ENCODE data around the gene SAMD8.
"Not testable (repeated sequence)": the region's sequence is repeated elsewhere in the genome, so short reads cannot be mapped to it uniquely, and the experiment has no call there.

SAMD8 gene

DNA sequence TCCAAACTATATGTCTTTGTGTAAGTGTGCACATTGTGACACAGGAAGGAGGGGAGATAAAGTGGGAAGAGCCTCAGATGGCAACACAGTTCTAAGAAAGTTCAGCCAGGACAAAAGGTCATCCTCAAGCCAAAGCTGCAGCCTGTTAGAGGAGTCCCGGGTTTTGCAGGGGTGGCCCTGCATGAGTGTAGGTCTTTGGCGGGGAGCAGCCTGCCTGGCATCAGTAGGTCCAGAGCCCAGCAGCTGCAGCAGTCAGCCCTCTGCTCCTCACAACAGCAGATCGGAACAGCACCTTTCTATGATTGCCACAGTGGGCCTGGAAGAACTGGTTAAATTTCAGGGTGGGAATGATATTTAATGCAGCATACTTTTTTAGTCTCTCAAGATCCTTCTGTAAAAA, 85.6 kb downstream of the SAMD8 start:
- DNase-seq = no peak

DNA sequence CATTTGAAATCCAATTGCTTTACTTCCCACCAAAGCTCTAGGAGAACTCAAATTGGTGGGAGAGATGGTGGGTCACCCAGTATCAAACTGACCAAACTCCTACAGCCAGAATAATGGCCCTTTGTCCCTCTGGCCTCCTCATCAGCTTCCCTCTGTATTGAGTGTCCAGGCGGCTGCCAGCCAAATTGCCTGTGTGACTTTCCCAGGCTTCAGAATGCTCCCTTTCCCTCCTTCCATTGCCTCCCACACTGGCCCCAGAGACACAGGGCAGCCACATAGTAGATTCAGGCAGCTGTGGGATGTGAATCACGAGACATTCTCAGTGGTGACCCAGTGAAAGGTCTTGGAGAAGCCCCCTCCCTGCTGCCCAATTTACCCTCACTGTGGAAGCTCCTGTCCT, 86.5 kb downstream of the SAMD8 start:
- DNase-seq = no peak

DNA sequence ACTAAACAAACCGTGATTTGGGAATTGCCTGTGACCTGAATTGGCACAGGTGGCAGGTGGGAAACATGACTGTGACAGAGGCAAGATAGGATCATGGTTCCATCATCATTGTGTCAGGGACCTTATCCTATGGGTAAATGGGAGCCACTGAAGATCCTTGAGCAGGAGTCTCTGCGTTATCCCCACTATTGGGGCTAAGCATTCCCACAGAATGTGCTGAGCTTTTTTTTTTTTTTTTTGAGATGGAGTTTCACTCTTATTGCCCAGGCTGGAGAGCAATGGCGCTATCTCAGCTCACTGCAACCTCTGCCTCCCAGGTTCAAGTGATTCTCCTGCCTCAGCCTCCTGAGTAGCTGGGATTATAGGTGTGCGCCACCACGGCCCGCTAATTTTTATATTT, 88.5 kb downstream of the SAMD8 start:
- DNase-seq = not testable (repeated sequence)

DNA sequence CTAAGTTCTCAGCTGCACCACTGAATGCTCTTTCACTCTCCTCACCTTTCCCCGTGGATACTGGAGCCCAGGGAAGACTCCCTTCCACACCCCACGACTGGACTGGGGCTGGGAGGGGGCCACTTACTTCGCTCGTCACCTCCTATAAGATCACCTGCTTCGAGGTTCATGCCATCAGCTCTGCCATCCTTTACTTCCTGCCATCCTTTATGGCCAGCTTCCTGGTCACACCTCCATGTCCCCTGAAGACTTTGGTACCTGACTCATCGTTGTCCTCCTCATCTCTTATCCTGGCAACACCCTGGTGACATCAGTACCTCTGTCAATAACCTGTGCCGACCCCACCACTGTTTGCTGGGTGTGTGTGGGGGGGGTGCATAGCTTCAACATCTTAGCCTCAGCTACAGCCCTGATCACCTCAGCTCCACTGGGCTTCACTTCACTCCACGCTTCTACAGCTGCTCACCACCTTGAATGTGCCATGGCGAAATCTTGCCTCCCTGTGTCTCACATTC, 90.4 kb downstream of the SAMD8 start:
- no peak for DNase-seq

DNA sequence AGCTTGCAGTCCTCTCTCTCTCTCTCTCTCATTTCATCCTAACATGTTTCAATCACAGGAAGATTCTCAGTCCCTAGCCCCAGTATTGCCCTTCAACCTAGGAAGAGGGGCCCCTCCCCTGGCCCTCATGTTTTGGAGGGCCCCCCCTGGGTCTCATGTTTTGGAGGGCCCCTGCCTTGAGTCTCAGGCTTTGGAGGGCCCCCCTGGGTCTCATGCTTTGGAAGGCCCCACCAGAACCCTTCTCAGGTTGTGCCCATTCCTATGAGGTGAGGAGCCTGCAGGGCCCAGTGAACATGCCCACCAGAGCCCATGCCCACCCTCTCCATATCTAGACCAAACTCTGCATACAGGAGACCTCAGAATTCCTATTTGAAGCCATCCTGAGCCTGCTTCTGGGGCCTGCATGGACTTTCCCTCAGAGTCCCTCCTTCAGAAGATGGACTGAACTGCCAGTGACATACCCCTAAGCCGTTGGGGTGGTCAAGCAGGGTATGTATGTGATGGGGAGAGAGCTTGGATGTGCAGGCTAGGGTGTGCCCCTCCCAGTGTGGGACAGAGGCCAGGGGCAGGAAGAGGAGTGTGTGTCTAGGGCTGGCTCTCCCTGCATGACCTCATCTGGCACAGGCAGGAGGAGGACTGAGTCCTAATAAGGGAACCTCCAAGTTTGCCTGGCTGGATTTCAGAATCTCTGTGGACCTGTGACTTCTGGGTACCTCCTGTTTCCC, 91.0 kb downstream of the SAMD8 start:
- DNase-seq = no peak

DNA sequence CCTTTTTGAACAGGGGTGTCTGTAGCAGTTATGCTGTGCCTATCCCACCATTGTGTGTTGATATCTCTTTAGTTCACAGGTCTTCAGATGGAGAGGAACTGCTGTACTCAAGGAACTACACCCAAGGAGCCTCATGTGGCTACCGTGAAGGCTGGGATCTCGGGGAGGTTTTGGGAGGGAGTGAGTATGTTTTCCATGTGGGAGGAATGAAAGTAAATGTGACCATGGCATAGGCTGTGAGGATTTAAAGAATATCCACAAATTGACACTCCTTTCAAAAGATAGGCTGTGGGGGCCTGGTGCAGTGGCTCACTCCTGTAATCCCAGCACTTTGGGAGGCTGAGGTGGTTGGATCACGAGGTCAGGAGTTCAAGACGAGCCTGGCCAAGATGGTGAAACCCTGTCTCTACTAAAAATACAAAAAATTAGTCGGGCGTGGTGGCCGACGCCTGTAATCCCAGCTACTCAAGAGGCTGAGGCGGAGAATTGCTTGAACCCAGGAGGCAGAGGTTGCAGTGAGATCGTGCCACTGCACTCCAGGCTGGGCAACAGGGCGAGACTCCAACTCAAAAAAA, 91.7 kb downstream of the SAMD8 start:
- DNase-seq = not testable (repeated sequence)

DNA sequence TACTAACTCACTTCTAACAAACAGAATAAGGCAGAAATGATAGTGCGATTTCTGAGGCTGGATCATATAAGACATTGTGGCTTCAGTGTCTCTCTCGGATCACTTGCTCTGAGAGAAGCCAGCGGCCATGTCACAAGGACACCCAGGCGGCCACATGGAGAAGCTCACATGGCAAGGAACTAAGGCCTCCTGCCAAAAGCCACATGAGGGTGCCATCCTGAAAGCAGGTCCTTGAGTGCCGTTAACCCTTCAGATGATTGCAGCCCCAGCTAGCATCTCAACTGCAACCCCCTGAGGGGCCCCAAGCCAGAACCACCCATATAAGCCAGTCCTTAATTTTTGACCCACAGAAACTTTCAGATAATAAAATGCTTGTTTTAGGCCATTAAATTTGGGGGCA, 92.3 kb downstream of the SAMD8 start:
- DNase-seq = no peak

DNA sequence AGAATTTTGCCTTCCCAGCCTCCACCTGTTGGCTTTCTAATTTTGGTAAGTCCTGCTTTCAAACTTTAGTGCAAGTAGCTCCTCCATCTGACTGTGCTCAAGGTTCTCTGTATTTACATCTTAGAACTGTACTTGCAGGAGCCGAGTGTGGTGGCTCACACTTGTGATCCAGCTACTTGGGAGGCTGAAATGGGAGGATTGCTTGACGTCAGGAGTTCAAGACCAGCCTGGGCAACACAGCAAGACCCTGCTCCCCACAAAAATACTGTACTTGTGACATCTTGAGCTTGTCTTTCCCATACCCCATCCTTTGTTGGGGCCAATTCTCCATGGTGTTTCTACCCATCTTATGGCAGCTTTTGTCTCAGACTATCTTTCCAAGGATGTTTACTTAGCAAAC, 94.5 kb downstream of the SAMD8 start:
- no peak for DNase-seq

DNA sequence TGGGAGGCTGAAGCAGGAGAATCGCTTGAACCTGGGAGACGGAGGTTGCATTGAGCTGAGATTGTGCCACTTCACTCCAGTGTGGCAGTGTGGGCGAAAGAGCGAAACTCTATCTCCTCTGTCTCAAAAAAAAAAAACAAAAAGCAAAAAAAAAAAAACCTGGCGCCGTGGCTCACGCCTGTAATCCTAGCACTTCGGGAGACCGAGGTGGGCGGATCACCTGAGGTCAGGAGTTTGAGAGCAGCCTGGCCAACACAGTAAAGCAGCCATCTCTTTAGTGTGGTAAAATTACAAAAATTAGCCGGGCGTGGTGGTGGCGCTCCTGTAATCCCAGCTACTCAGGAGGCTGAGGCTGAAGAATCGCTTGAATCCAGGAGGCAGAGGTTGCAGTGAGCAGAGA, 95.2 kb downstream of the SAMD8 start:
- not testable (repeated sequence) for DNase-seq

DNA sequence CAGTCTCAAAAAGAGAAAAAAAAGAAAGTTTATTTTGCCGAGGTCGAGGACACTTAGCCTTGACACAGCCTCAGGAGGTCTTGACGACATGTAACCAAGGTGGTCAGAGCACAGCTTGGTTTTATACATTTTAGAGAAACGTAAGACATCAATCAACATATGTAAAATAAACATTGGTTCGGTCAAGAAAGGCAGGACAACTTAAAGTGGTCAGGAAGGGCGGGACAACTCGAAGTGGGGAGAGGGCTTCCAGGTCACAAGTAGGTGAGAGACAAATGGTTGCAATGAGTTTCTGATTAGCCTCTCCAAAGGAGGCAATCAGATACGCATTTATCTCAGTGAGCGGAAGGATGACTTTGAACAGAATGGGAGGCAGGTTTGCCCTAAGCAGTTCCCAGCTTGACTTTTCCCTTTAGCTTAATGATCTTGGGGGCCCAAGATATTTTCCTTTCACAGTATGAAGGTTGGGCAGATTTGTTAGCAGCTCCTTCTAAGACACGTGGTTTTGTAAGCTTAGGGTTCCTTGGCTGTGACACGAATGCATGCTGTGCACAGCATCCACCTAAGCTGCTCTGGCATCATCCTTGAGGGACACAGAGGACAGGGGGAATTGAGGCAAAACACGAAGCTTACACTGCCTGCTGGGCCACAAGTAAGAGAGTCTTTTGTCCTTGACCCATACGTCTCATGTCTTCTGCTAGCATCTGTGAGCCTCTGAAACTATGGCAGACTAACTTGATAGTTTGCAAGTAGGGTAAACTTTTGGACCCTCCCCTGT, 95.8 kb downstream of the SAMD8 start:
- DNase-seq = no peak

DNA sequence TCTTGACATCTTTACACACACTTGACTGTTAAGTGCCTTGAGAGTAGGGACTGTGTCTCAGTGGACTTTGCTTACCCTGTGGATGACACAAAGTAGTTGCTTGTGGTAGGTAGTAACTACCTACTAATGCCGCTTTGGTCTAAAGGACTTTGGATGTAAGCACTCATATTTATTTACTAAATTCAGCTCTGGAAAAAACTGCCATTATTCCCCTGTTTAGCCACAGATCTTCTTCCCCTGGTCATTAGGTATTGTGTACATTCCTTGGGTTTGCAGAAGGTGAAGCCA, 96.3 kb downstream of the SAMD8 start:
- no peak for DNase-seq

DNA sequence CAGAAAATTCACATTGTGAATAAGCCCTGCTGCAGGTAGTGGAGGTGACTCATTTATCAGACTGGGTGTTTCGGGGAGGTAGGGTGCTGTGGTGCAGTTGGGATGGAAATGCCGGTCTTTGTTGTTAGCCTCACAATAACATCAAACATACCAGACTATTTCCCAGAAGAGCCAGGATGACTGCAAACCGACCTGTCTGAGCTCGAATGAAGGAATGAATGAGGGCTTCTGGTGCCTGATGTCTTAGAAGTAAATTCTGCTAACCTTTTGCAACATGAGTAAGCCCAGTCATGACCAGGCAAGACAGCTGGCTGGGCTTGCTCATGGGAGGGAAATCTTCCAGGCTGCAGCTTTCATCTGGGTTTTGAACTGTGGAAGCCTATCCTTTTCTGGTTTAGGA, 96.7 kb downstream of the SAMD8 start:
- no peak for DNase-seq

DNA sequence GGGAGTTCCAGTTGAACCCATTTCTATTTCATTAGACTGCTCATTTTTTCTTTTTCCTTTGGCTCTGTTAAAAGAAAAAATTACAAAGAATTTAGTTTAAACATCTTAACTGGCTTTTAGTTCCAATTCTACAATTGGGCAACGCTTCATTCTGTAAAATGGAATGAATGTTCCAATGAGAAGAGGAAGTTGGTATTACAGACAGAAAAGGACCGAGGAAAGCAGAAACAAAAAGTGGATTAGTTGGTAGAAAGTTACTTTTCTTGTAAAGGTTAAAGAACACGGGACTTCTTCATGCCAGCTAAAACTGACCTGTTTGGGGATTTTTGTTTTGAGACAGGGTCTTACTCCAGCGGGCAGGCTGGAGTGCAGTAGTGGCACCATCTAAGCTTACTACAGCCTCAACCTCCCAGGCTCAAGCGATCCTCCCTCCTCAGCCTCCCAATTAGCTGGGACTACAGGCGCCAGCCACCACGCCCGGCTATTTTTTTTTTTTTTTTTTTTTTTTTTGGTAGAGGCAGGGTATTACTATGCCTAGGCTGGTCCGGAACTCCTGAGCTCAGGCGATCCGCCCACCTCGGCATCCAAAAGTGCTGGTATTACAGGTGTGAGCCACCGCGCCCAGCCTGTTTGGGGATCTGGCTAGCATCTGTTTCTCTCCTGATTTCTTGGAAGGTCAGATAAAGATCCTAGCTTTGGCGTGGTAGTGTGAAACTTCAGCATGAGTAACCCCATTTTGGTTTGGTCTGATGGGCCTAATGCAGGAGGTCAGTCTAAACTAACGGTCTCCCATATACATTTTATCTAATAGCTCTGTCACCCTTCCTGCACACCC, 97.8 kb downstream of the SAMD8 start:
- DNase-seq = no peak

DNA sequence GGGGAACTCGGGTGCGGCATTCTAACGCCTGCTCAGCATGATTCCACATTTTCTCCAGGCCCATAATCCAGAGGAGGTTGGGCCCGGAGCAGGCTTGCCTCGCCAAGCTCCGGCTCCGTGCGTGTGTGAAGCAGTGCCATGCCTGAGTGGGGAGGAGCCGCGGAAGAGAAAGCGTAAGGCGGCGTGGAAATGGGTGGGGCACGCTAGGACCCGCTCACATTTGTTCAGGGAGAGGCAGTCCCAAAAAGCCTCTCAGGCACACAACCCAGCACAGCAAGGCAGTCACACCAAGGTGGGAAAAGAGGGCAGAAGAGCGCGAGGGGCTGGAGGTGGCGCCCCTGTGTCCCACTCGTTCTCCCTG, 98.4 kb downstream of the SAMD8 start:
- DNase-seq = peak; percentile 32 to 69

DNA sequence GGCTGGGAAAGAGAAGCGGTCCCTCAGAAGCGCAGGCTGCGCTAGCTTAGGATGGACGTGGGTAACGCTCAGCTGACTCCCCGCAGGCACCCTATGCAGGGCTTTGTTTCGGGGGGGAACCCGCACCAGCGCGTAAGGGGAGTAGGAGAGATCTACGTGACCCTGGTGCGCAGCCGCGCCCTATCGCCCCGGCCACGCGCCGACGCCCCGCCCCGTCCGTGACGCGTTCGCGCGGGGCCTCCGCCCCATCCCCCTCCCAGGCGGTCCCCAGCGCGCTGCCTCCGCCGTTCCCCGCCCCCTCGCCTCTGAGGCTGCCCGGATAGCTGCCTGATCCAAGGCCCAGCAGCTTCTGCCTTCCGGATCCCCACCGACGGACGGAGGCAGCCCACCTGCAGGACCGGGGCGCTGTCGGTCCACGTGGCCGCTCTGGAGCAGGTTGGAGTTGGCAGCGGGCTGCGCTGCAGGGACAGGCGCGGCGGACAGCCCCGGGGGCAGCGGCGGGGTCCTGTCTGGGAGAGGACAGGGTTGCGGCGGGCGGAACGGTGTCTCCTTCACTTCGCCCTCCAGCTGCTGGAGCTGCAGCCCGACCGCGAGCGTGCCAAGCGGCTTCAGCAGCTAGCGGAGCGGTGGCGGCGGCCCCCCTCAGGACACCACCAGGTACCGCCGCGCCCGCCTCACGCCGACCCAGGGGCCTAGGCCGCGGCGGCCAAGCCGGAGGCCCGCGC, 99.0 kb downstream of the SAMD8 start, which contains the start of gene VDAC2:
Gene VDAC2, plus strand, starts transcription at position 515 of the 725 bp plus-strand sequence. CDS start 363 bp downstream, outside the sequence.
- DNase-seq = peak; percentile 77 to 87

DNA sequence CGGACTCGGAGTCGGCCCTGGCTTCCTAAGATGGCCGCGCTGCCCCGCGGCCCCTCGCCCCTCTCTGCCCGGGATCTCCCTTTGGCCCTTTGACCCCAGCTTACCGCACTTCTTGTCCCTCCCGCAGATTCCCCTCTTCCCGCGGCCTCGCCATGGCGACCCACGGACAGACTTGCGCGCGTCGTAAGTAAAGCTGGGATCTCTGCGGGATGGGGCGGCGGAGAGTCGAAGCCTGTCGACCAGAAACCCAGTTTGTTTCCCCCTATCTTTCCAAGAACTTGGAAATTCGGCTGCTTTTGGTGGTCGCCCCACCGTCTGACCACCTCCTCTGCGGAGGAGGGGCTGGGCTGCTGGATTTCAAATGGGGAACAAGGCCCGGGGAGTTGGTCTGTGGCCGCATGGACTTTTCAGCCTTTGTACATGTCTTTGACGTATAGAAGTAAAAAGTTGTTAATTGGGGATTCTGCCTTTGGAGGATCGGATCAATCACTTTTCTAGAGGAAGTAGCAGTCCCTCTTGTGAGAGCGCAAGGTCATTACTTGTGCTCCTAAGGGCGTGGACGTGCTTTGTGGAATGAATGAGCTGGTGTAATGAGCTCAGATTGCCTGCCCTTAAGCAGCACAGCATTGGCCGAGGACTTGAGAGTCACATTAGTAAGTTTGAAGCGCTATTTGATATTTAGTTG, 99.7 kb downstream of the SAMD8 start:
- DNase-seq = peak in 1 of 2 experiments; percentile 10

DNA sequence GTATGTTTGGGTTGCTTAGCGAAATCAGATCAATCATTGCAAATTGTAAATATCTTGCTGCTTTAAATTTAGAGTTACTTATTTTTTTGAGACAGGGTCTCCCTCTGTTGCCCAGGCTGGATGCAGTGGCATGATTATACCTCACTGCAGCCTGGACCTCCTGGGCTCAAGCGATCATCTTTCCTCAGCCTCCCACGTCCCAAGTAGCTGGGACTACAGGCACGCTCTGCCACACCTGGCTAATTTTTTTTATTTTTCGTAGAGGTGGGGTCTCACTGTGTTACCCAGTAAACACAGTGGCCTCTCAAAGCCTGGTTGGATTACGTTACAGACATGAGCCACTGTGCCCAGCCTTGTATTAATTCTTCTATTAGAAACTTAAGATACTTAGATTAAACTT, 100.9 kb downstream of the SAMD8 start:
- no peak for DNase-seq

DNA sequence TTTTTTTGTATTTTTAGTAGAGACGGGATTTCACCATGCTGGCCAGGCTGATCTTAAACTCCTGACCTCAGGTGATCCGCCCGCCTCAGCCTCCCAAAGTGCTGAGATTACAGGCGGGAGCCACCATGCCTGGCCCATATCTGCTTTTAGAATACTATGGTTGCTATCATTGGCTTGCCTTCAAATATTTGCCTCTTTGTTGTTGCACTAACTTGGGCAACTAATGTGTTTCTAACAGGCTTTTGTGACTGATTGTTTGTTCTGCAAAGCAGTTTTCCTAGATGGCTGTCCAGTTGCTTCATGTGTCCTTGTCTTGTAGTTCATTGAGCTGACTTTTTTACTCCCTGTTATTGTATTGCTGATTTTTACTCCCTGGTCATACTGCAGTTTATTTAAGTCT, 108.8 kb downstream of the SAMD8 start:
- DNase-seq = no peak

DNA sequence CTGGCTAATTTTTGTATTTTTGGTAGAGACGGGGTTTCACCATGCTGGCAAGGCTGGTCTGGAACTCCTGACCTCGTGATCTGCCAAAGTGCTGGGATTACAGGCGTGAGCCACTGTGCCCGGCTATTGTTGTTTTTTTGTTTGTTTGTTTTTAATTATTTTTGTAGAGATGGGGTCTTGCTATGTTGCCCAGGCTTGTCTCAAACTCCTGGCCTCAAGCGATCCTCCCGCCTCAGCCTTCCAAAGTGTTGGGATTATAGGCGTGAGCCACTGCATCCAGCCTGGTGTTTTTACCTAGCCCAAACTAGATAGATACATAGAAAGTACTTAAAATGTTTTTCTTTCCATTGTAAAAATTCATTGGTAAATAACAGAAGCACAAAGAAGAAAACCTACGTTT, 110.0 kb downstream of the SAMD8 start:
- DNase-seq = not testable (repeated sequence)

DNA sequence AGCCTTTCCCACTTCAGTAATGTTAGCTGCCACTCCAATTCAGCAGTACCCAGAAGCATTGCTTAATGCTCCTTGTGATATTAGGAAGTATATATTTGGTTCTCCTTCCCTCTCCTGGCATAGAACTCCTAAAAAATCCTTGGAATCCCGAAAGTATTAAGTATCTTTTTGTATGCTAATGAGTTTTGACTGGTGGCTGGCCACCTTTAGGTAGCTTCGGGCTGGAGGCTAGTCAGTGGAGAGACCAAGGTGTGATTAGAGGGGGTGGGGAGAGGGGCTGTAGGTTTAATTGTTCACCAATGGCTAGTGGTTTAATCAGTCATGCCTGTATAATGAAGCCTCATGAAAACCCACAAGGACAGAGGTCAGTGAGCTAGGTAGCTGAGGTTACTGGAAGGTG, 112.1 kb downstream of the SAMD8 start:
- DNase-seq = no peak

DNA sequence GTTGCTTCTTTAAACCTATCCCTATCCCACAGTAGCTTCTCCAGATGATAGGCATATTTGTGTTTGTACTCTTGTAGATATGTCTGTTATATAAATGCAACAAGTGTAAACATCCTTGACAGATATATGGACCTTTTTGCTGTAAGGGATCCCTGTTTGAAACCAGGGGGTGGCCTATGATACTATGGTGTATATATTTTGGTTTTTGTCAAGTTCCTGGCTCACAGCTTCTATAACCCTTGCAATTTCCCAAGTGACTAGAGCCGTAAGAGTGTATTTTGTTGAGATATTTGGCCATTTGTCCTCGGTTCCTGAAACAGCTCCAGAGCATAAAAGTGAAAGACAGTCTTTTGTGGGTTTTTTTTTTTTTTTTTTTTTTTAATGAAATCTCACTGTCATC, 114.6 kb downstream of the SAMD8 start:
- DNase-seq = no peak

DNA sequence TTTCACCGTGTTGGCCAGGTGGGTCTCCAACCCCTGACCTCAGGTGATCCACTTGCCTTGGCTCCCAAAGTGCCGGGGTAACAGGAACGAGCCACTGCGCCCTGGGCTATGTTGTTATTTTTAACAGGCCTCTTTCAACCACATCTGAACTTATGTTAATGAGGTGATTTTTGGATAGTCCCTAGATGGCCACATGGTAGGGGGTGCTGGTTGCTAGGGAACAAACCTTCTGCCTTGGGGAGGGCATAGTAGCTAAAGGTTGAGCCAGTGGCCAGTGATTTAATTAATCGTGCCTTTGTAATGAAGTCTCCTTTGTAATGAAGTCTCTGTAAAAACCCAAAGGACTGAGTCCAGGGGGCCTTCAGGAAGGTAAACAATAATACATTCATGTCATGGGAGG, 115.2 kb downstream of the SAMD8 start:
- DNase-seq = no peak

Measured in NCI-H526 (cell line).